GM21360 (cell line): ENCODE measurements around the gene NR1H3.
A peak's percentile ranks its signal among the peaks of the same experiment; 100 is the strongest.
"Not testable (repeated sequence)": the region's sequence is repeated elsewhere in the genome, so short reads cannot be mapped to it uniquely, and the experiment has no call there.

Experiments
- ATAC-seq: cut with Tn5 transposase; IDR thresholded peaks from one replicate; pipeline ENCODE4 v1.9.1; 2021; ENCODE audit warnings: mild to moderate bottlenecking, moderate library complexity; ENCODE audit not compliant: unreplicated experiment

NR1H3 gene

DNA sequence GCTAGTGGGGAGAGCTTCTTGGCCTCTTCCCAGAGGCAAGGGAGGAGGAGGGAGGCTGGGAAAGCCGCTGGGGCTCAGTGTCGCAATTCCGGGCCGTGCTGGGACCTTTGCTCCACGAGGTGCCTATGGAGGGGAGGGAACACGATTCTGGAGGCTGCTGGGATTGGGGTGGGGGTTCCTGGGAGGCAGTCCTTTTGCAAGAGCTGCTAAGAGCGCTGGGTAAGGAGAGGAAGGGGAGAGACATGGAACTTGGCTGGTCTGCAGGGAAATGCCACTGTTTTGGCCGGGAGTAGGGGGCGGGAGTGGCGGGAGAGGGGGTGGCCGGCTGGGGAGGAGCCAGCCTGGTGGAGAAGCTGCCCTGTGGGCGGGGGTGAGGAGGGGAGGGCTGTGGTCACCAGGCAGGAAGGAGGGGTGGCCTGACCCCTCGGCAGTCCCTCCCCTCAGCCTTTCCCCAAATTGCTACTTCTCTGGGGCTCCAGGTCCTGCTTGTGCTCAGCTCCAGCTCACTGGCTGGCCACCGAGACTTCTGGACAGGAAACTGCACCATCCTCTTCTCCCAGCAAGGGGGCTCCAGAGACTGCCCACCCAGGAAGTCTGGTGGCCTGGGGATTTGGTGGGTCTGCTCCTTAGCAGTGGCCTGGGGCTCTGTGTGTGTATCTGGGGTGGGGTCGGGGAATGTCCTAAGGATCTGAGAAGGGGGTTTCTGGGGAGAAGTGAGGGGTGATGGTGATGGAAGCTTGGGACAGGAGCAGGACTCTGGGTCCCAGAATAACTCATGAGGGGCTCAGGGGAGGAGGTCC is at the start of gene NR1H3:
Gene NR1H3 (plus strand): TSS at position 480 of the 800 bp plus-strand sequence. CDS start 1,221 bp downstream, outside the sequence.
- no peak for ATAC-seq

DNA sequence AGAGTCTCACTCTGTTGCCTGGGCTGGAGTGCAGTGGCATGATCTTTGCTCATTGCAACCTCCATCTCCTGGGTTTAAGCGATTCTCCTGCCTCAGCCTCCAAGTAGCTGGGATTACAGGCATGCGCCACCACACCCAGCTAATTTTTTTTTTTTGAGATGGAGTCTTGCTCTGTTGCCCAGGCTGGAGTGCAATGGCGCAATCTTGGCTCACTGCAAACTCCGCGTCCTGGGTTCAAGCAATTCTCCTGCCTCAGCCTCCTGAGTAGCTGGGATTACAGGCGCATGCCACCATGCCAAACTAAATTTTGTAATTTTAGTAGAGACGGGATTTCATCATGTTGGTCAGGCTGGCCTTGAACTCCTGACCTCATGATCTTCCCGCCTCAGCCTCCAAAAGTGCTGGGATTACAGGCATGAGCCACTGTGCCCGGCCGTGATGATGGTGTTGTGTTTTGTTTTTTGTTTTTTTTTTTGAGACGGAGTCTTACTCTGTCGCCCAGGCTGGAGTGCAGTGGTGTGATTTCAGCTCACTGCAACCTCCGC is 49.7 kb upstream of the NR1H3 start:
- not testable (repeated sequence) for ATAC-seq

DNA sequence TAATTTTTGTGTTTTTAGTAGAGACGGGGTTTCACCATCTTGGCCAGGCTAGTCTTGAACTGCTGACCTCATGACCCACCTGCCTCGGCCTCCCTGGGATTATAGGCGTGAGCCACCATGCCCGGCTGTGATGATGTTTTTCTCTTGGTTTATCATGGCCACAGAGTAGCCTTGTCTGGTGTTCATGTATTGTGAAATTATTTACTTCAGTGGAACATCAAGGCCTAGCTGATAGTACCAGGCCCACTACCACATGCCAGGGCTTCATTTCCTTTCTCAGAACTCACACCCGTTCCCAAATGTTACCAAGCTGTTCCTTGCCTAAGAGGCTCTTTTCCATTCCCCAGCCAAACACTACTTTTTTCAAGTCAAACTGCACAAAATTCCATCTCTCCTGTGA is 49.2 kb upstream of the NR1H3 start:
- ATAC-seq, result no peak

DNA sequence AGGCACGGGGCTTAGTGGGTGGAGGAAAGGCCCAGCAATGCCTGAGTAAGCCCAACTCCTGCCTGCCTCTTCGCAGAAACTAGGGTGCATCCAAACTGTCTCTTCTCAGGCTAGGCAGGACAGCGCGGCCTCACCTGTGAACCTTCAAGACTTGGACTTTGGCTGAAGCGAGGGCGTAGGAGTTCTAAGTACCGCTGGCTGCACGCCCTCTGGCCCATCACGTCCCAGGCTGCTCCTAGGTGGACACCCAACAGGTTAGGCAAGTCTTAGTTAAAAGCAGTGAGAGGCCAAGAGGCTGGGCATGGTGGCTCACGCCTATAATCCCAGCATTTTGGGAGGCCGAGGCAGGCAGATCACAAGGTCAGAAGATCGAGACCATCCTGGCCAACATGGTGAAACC is 44.9 kb upstream of the NR1H3 start:
- no peak for ATAC-seq

DNA sequence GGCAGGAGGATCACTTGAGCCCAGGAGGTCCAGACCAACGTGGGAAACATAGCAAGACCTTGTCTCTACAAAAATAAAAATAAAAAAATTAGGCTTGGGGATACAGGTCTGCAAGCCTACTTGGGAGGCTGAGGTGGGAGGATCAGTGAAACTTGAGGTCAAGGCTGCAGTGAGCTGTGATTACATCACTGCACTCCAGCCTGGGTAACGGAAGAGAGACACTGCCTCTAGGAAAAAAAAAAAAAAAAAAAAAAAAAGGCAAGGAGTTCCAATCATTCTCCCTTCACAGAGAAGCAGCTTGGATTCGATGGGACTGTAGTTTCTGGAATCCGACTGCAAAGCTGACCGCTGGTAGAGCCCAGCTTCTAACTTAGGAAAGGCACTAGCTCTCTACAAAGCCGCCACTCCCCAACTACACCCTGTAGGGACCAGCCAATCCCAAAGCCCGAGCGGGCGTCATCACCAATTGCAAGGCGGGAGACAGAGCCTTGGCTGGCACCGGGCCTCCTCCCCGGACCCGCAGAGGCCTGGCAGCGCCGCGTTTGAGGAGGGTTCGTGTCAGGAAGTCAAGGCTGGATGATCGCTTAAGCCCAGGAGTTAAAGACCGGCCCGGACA is 43.7 kb upstream of the NR1H3 start:
- ATAC-seq, result peak; percentile 57

DNA sequence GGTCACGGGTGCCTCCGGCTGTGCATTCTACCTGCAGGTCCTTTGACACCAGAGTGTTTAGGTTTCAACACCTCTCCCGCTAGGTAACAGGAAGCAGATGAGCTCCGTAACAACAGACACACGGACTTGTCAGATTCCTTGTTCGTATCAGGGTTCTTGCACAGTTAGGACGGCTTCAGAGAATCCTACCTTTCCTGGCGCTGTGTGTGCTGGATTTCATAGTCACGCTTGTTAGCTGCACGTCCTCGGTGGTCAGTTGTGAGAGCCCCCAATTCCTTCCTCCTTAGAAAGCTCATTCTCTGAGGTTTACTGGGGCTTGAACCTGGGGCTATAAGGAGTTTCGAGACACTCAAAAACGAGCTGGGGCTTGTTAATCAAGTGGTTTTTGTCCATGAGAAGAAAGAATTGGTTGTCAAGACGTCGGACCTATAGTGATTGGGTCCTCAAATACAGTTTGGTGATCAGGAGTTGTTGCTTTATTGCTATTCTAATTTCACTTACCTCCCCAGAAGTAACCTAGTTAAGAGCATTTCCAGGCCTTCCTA is 42.4 kb upstream of the NR1H3 start:
- ATAC-seq, result no peak

DNA sequence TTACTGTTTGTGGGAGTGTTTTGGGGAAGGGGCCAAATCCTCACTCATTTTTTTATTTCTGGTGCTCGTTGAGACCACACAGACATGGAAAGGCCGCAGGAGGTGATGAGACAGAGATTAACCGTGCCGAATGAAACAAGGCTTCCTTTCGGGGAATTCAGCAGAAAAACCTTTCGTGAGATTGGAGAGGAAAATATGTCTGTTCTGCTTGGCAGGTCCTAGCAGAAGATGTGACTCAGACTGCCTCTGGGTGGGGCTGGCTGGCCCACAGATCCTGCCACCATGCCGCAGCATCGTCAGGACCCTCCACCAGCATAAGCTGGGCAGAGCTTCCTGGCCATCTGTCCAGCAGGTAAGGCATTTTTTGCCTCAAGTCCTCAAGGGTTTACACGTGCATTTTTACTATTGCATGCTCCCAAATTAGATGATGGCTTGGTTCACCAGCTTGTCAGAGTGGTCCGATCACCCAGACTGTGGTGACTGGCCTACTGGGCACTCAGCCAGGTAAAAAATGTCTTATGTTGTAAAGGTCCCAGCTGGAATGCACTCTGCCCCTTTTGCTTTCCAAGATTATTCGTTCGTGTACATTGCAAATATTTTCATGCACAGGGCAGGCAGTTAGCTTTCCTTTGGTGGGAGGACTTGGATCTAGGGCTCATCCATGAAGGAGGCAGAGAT is 41.5 kb upstream of the NR1H3 start:
- ATAC-seq, result peak; percentile 43

DNA sequence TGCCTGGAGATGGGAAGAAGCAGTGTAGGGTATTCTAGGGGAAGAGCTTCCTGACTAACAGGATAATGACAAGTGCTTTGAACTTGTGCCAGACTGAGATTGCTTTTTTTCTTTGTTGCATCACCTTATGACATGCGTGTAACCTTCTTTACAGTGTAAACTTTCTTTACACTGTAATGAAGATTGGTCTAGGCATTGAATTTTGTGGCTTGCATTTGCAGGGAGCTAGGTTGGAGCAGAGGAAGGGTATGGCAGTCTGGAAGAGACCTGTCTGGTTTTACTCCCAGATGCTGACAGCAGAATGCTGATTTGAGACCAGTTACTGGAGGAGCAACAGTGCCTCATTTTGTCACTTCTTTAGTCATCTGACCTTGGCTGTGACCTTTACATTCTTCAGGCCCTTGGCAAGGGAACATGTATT is 37.4 kb upstream of the NR1H3 start:
- ATAC-seq, result no peak

DNA sequence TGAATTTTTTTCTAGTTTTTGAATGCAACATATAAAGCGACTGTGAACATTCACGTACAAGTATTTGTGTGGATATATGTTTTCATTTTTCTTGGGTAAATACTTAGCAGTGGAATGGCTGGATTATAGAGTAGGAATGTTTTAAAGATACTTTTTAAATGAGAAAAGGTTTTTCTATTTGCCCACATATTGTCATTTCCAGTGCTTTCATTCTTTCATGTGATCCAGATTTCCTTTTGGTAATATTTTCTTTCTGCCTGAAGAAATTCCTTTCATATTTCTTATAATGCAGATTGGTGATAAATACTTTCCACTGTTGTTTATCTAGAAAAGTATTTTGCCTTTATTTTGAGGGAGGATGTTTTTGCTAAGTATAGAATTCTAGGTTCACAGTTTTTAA is 35.1 kb upstream of the NR1H3 start:
- ATAC-seq, result no peak

DNA sequence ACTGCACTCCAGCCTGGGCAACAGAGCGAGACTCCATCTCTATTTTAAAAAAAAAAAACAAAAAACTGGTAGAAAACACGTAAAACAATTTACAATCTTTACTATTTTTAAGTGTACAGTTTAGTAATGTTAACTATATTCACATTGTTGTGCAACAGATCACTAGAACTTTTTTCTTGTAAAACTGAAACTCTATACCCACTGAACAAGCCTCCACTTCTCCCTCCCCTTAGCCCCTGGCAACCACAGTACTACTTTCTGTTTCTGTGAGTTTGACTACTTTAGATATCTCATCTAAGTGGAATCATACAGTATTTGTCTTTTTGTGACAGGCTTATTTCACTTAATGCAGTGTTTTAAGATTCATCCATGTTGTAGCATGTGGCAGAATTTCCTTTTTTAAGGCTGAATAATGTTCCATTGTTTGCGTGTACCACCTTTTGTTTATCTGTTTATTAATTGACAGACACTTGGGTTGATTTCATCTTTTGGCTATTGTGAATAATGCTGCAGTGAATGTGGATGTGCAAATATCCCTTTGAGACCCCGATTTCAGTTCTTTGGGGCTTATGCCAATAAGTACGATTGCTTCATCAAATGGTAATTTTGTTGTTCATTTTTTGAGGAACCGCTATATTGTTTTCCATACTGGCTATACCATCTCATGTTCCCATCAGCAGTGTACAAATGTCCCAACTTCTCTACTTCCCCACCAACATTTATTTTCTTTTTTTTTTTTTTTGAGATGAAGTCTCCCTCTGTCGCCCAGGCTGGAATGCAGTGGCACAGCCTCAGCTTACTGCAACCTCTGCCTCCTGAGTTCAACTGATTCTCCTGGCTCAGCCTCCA is 32.0 kb upstream of the NR1H3 start:
- peak; percentile 81 for ATAC-seq

DNA sequence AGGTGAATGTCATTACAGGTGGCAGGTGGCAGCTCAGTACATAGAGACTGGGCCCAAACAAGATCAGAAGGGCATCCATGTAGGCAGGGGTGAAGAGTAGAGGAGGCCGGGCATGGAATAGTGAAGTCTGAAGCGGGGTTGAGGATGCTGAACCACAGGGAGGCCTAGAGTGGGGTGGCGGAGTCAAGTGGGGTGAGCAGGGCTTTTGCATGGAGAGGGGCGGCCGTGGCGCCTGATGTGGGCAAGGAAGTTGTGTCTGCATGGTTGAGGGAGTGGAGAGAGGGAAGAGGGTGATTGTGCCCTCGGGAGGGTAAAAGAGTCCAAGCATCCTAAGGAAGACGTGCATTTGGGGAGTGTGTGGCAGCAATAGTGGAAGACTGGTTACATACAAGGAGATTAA is 28.6 kb upstream of the NR1H3 start:
- ATAC-seq, result no peak

DNA sequence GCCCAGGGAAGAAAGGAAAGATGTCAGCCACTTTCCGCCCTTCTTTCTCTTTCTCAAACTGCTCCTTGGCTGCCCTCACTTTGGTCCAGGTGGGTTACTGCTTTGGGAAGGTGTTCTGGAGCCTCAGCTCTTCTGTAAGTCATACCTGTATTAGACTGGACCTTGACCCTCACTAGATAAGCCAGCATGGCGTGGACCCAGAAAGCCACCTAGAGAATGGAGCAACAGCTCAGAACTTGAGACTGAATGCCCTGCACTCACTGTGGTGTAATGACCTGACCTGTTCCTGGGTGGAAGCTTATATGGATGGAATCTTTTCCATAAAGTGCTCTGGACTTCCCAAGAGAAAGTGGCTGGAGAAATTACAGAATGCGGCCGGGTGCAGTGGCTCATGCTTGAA is 24.7 kb upstream of the NR1H3 start:
- ATAC-seq, result no peak

DNA sequence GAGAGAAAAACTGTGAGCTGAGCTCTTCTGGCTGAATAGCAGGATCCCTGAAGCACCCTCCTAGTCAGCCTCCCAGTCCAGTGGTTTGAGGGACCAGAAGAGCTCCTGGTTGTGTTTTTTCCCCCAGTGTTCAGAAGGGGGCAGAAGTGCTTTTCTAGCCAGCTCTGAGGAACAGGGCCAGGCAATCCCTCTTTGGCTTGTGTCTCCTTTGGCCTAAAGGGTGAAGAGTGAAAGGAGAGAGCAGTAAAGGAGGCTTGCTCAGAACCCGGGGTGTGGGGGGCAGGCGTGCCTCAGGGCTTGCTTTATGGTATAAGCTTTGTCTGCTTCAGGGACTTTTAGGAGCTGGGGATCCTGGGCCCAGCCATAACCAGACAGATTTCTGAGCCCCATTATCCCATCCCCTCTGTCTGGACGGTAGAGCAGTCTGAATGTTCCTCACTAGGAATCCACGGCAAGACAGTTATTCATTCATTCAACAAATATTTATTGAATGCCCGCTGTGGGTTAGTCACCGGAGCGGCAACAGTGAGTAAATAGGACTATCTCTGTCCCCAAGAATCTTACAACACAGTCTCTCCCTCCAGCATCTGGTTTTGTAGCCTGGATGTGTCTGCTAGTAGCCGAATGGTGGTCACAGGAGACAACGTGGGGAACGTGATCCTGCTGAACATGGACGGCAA is 23.7 kb upstream of the NR1H3 start:
- no peak for ATAC-seq

DNA sequence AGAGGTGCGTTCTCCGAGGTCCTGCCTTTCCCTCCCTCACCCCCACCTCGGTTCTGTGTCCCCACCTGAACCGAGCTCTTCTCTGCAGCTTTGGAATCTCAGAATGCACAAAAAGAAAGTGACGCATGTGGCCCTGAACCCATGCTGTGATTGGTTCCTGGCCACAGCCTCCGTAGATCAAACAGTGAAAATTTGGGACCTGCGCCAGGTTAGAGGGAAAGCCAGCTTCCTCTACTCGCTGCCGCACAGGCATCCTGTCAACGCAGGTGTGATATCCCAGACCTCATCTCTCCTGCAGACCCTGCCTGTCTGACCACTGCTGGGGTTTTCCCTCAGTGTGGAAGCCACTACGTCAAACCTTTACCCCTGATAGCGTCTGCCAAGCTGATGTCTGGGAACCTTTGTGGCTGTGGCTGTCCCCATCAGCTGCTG is 23.1 kb upstream of the NR1H3 start:
- ATAC-seq, result no peak

DNA sequence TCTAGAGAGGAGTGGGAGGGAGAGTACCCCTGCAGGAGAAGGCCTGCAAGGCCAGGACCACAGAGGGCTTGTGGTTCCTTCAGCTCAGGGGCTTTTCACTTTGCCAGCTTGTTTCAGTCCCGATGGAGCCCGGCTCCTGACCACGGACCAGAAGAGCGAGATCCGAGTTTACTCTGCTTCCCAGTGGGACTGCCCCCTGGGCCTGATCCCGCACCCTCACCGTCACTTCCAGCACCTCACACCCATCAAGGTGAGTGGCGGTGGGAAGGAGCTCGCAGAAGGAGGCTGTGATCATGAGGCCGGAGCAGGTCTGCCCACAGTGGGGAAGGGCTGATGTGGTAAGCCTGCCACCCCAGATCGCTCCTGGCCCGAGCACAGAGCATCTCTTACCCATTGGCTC is 22.6 kb upstream of the NR1H3 start:
- no peak for ATAC-seq

DNA sequence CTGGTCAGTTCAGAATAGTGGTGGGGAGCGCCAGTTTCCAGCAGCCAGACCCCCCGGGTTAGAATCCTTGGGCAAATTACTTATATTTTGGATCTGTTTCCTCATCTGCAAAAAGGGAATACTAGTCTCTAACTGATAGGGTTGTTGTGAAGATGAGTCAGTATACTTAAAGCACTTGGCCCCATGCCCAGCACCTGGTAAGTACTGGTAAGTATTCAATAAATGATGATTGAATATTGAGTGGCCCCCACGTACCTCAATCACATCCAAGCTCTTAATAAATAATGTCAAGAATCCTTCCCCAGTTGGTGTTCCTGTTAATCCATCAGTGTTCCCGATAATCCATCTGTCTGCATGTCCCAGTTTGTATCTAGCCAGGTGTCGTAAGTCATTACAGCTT is 21.3 kb upstream of the NR1H3 start:
- ATAC-seq, result no peak

DNA sequence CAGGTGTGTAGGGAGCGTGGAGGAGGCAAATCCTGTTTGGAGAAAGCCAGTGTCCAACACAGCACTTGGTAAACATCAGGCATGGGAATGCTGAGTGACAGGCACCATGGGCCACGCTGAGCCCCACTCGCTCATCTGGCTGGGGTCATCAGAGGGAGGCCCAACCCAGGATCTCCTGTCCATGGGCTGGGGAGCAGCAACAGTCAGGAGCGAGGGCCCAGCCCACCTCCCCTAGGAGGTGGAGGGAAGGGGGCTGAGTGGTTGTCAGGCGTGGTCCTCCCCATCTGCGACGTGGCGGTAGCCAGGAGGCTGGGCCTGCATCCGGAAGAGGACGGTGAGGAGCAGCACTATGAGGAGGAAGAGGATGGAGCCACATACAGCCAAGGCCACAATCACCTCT is 17.9 kb upstream of the NR1H3 start:
- ATAC-seq, result no peak

DNA sequence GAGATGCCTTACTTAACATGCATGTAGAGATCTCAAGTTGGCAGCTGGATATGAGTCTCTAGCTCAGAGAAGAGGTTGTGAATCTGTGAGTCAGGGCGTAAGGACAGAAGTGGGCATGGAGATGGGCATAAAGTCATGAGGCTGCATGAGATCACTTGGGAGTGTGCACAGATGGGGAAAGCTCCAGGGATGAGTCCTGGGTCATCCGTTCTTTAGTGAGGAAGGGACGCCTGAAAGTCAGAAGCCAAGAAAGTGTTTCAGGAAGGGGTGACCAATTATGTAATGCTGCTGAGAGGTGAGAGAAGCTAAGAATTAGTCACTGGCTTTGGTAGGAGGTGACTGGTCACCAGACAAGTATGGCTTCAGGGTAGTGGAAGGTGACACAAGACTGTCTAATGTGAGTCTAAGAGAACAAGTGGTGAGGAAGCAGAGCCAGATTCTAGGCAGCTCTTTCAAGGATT is 15.9 kb upstream of the NR1H3 start:
- ATAC-seq, result no peak

DNA sequence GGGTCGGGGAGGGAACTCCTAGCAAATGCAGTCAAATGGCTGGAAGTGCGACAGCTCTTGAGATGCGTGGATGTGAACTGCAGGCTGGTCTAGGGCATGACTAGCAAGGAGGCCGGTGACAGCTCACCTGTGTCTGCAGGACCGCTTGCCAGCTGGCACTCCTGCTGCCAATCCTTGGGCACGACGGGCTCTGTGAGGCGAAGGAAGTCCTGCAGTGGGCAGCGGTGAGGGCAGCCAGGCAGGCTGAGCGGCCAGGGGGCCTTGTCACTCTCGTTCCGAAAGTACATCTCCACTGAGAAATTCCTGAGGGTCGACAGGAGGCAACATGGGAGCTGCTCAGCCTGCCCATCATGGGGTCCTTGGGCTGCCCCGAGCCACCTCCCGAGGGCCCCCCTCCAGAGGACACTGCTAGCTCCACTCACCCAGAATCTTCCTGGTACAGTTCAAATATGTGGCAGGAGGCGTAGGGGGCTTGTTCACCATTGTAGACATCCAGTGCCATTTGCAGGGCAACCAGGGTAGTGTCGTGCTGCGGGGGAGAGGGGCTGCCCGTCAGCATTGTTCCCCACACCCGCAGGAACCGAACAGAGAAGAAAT is 15.1 kb upstream of the NR1H3 start:
- no peak for ATAC-seq
